Cerebellar cortex (tissue), 1 donor: ENCODE measurements around the gene ZNF326.
"Not testable (repeated sequence)": the region's sequence is repeated elsewhere in the genome, so short reads cannot be mapped to it uniquely, and the experiment has no call there.

Experiments used
- DNase-seq: peaks from one replicate; pipeline ENCODE4 v3.0.0-alpha.2; 2015; ENCODE audit warnings: low spot score

ZNF326 gene

GRCh38 chr1:89971600-89971999, 23.3 kb upstream of the ZNF326 start:
- no peak for DNase-seq

DNA sequence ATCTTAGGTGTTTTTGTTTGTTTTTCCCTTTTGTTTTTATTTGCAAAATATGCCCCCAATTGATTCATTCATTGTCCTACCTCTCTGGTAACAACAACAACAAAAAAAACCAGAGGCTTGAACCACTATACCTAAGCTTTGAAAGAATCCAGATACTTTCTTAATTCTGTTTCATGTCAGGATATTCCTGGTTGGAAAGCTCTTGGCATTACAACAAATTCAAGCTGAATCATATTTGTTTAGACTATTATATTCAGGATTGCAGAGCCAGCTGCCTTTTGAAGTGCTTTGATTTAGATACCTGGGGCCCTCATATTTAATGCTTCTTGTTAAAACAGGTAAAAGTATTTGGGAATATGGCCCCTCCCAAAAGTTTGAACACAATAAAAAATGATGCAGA, 22.9 kb upstream of the ZNF326 start:
- DNase-seq: no peak

- no peak for DNase-seq
Measured at GRCh38 chr1:89973471-89974127, 21.3 kb upstream of the ZNF326 start.

- DNase-seq: no peak
Measured at GRCh38 chr1:89974256-89974655, 20.7 kb upstream of the ZNF326 start.

DNA sequence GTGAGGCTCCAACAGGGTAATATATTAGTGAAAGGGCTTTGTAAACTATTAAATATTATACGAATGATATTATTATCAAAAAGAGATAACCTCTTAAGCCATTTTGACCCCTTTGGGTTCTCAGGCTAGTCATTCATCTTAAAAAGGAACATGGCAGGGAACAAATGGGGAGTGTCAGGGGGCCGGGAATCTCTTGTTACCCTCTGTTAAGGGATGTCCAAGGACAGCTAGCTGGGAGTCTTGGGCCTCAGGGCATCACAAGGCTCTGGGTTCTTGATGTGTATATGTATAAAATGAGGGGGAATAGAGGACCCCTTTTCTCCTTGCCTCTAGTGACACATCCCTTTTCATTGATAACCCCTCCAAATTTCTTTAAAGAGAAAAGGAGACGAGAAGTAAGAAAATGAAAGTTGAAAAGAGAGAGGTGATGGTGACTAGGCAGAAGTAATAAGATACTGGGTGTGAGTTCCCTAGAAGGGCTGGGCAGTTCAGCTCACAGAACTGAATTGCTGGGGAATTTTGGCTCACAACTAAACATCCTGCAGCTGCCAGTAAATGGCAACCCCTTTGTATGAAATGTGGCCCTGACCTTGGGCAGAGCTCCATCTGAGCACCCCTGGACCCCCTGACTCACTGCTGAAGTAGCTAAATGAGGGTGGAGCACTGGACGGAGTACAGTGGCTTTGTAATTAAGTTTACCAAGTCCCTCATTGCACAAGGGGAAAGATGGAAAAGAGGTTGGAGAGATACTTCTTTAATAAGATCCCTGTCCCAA, 20.0 kb upstream of the ZNF326 start:
- no peak for DNase-seq

DNA sequence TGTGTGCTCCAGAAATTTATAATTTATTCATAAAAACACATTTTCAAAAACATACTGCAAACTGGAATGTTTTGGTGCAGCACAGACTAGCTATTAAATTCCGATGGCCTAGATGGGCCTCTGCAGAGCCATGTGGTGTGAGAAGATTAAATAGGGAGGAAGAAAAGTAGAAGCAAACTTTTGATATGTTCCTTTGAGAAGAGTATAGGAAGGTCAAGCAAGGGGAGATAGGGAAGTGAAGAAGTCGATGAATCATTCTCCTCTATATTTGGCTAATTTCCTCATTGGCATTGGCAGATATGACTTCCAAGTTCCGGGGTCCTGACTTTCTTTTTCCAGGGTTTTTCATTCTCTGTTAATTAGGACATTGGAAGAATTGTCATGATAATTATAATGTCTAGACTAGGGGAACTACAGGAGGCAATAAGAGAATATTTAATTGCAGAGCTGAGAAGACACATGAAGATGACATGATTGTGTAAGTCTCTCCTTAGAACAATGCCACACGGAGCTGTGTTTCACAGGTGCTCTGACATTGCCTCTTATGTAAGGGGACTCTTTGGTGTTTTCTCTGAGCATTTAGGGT, 19.3 kb upstream of the ZNF326 start:
- DNase-seq: no peak

DNA sequence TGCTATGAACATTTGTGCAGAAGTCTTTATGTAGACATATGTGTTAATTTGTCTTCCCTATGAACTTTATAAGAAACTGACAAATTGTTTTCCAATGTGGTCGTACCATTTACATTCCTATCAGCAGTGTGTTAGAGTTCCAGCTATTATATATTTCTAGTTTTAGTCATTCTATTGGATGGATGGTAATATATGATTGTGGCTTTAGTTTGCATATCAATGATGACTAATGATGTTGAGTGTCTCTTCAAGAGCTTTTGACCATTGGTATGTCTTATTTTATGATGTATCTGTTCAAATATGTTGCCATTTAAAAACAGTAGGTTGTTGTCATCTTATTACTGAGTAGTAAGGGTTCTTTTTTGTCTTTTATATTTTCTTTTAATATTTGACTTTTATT, 16.2 kb upstream of the ZNF326 start:
- no peak for DNase-seq

GRCh38 chr1:89980605-89981004, 14.3 kb upstream of the ZNF326 start:
- DNase-seq: no peak

DNA sequence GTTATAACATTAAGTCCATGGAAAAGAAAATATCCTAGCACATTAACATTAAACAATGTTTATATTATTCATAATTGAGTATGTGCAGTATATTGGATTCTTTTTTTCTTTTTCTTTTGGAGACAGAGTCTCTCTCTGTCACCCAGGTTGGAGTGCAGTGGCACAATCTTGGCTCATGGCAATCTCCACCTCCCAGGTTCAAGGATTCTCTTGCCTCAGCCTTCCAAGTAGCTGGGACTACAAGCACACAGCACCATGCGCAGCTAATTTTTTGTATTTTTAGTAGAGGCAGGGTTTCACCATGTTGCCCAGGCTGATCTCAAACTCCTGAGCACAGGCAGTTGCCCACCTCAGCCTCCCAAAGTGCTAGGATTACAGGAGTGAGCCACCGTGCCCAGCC, 12.1 kb upstream of the ZNF326 start:
- DNase-seq: not testable (repeated sequence)

DNA sequence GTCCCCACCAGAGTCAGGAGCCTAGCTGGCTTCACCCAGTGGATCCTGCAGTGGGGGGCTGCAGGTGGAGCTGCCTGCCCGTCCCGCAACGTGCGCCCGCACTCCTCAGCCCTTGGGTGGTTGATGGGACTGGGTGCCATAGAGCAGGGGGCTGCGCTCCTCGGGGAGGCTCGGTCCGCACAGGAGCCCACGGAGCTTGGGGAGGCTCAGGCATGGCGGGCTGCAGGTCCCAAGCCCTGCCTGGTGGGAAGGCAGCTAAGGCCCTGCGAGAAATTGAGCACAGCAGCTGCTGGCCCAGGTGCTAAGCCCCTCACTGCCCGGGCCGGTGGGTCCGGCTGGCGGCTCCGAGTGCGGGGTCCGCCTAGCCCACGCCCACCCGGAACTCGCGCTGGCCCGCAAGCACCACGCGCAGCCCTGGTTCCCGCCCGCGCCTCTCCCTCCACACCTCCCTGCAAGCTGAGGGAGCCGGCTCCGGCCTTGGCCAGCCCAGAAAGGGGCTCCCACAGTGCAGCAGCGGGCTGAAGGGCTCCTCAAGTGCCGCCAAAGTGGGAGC, 10.3 kb upstream of the ZNF326 start:
- not testable (repeated sequence) for DNase-seq

GRCh38 chr1:89986020-89986419, 8.9 kb upstream of the ZNF326 start:
- DNase-seq: no peak

DNA sequence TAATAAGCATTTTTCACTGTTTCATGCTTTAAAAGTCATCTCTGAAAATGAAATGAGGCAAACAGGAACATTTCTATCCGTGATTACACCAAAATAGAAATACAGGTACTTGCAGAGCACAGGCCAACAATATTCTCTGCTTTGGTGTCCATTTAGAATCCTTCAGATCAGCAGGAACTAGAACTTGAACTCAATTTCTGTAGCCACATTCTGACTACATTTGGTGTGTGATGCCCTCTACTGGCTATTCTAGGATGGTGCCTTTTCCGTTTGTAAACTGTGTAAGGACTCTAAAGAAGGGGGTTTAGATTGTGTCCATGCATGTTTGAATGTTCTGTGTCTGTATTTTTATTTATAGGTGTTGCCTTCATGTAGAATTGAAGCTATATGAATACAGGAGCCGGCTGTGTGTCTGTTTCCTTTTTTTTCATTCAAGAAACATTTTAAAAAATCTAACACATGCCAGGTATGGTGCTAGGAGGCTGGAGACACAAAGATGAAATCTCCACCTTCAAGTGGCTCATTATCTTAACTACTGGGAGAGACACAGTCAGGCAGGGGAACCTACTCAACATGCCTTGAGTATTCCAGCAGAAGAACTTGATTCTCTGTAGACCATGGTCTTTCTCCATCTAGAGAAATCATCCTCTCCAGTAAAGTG, 7.6 kb upstream of the ZNF326 start:
- peak; percentile 88 for DNase-seq

- DNase-seq: no peak
Measured at GRCh38 chr1:89989099-89989498, 5.8 kb upstream of the ZNF326 start.

DNA sequence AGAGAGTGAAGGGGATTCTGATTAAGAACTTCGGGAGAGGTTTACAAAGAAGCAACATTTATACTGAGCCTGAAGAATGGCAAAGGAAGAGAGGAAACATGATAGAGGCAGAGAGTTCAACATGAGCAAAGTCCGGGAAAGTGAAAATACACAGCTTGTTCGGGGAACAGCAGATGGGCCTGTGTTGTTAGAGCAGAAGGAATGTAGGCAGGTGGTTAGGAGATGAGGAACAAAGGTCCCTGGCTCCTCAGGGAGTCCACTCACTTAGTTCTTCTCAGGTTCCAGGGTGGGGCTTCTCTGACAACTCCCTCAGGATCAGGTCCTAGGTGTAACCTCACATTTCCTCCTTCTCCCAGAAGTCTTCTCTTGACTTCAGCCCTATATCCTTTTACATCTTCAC, 5.1 kb upstream of the ZNF326 start:
- DNase-seq: peak; percentile 72

DNA sequence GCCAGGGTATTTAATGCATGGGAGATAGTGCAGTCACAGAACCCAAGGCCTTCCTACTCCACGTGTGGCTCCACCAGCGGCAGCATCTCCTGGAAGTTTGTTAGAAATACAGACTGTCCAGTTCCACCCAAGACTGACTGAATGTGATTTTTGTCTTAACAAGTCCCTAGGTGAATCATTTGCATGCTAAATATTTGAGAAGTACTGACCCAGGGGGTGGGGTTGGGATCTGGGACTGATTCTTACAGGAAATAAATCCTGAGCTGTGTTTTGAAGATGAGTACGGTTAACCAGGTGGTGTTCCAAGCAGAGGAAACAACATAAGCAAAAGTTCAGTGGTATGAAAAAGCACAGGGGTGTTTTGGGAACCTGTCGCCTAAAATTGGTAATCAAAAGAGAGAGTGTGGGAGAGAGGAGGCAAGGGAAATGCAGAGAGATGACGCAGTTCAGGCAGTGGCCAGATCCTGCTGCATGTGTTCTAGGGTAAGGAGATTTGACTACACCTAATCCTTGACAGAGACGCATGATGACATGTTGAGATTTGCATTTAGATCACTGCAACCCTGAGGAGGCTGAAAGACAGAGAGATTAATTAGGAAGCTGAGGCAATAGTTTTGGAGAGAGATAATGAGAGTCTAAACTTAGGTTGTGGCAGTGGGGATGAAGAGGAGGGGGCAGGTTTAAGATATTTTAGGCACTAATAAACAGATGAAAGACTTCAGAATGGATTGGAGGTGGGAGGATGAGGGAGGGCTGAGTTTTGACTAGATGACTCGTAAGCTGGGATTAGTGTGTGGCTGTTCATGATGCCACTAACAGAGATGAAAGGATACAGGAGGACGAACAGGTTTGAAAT, 3.7 kb upstream of the ZNF326 start:
- no peak for DNase-seq

- DNase-seq: no peak
Measured at GRCh38 chr1:89993541-89993940, 1.4 kb upstream of the ZNF326 start.

GRCh38 chr1:89994231-89994804, 592 bp upstream of the ZNF326 start:
- no peak for DNase-seq

DNA sequence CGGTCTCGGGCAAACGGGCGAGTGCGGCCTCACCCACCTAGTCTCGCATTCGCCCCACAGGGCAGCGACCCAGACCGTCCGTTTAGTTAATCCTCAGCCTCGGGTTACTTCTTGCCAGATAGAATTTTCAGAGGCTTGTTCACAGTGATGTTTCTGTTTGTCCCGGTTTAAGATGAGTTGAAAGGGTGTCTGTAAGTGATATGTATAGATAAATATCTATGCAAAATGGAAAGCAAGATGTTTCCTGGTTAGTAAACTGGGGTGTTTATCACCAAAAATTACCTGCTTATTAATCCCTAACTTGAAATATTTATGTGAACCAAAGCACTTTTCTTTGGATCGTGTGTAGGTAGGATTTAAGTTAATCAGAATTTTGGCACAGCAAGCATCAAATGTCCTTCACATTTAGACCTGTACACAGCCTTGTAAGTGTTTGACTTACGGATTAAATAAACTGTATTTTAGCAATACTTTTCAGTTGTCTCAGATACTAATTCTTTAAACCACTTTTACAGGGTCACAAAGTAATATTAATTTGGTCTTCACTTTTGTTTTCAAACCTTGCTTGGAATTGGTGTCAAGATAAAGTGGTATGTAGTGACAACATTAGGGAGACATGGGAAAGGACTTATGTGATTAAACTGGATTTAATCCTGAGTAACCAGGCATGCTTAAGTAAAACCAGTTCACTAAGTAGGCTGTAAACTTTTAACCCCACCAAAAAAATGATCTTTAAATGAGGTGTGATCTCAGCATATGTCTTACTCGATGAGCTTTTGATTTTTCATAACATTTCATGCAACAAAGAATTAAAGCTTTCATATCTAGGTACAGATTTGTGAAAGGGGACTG, 914 bp downstream of the ZNF326 start:
- peak; percentile 26 for DNase-seq

GRCh38 chr1:89996450-89997110, 1.7 kb downstream of the ZNF326 start:
- no peak for DNase-seq

DNA sequence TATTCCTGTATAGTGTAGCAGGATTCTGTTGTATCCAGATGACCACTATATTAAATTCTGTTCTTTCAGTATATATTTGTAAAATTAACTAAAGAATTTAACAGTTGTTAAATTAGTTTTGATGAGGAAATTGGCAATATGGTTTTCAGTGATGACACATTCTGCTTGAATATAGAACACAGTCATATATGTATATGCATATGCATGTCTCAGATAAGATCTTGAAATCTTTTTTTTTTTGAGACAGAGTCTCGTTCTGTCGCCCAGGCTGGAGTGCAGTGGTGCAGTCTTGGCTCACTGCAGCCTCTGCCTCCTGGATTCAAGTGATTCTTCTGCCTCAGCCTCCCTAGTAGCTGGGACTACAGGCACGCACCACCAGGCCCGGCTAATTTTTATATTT, 2.2 kb downstream of the ZNF326 start:
- DNase-seq: not testable (repeated sequence)
